Suprapubic skin (tissue), 4 donors: Measurements from ENCODE around the gene PPP1R36. TPM values are rescaled to one million over a fixed set of nuclear protein-coding genes. Genes with fewer than 3 reads are reported as not detected.
"Not testable (repeated sequence)": the region's sequence is repeated elsewhere in the genome, so short reads cannot be mapped to it uniquely, and the experiment has no call there.

ENCODE experiments used
- DNase-seq, 2 donors: peaks; one replicate each; pipeline ENCODE4 v3.0.0-alpha.2; 2019; ENCODE audit warnings: low spot score in 2 of 2
- H3K27ac ChIP-seq: fragments of 200-600 bp; sonication (generic); one replicate; pipeline ENCODE4 v1.5.1; 2019
- H3K27me3 ChIP-seq: fragments of 200-600 bp; sonication (generic); one replicate; pipeline ENCODE4 v1.5.1; 2019
- H3K36me3 ChIP-seq: fragments of 200-600 bp; sonication (generic); one replicate; pipeline ENCODE4 v1.5.1; 2019
- H3K4me1 ChIP-seq: fragments of 200-600 bp; sonication (generic); one replicate; pipeline ENCODE4 v1.5.1; 2019
- H3K4me3 ChIP-seq: fragments of 200-600 bp; sonication (generic); one replicate; pipeline ENCODE4 v1.5.1; 2019; ENCODE audit warnings: mild to moderate bottlenecking
- H3K9me3 ChIP-seq: fragments of 200-600 bp; sonication (generic); one replicate; pipeline ENCODE4 v1.5.1; 2019
- CTCF ChIP-seq, 2 donors: fragments of 200-600 bp in 1 of 2; fragments of 450-650 bp in 1 of 2; sonication (generic) in 1 of 2; IDR thresholded peaks; one replicate each; pipeline ENCODE4 v1.5.1; 2016 to 2019; ENCODE audit warnings: antibody characterized with exemption in 2 of 2, mild to moderate bottlenecking in 1 of 2, moderate library complexity in 1 of 2
- EP300 ChIP-seq: sonication (generic); formaldehyde crosslinking; IDR thresholded peaks from one replicate; pipeline ENCODE4 v1.6.1; 2017; ENCODE audit warnings: antibody characterized with exemption
- POLR2A ChIP-seq, 2 donors: fragments of 450-650 bp; IDR thresholded peaks; one replicate each; pipeline ENCODE4 v1.6.1; 2017; ENCODE audit warnings: antibody characterized with exemption in 2 of 2, mild to moderate bottlenecking in 2 of 2, moderate library complexity in 2 of 2
- POLR2AphosphoS5 ChIP-seq, 3 donors: sonication (generic); formaldehyde crosslinking; IDR thresholded peaks; one replicate each; pipeline ENCODE4 v1.6.1; 2017; ENCODE audit warnings: antibody characterized with exemption in 3 of 3
- WGBS: methylation state at CpG from one replicate; pipeline ENCODE4 v1.1.5; 2018; 5-methylcytosine and 5-hydroxymethylcytosine counted together
- total RNA-seq, 4 donors: library from RNA; depleted of rRNA; stranded (reverse); fragments of >200 nt; gene quantifications; one replicate each; pipeline ENCODE4 v1.1.0, GENCODE V29; 2016

The PPP1R36 gene
- total RNA-seq, 4 donors from 2014 or later, result 0.72 to 2.7 (median 1.5) TPM; not detected in 1

- TF ChIP-seq POLR2AphosphoS5 (IDR thresholded peaks at IDR 0.05) (no peak), CTCF (IDR thresholded peaks at IDR 0.05) (no peak)
- peaks cover 62% of the 10 kb centered on the region for H3K4me1 ChIP-seq
- no peaks in the 10 kb centered on the region for H3K27me3 ChIP-seq
- no peak for DNase-seq
- H3K36me3 ChIP-seq, result no peaks in the 10 kb centered on the region
- H3K27ac ChIP-seq, result peak overlapping the region; percentile 40
- WGBS, result 24% methylated on average over 1 of the region's 1 CpG
- H3K9me3 ChIP-seq, result no peaks in the 10 kb centered on the region
- H3K4me3 ChIP-seq, result no peak overlapping the region
Observed at GRCh38 chr14:64515053-64515452, 34.7 kb upstream of the PPP1R36 start.

- TF ChIP-seq CTCF (IDR thresholded peaks at IDR 0.05) (no peak), POLR2AphosphoS5 (IDR thresholded peaks at IDR 0.05) (no peak), POLR2A (IDR thresholded peaks at IDR 0.05) (no peak), EP300 (no peak)
- peaks cover 50% of the 10 kb centered on the region for H3K4me1 ChIP-seq
- WGBS, result 92% methylated on average over 1 of the region's 1 CpG
Observed at GRCh38 chr14:64516969-64517368, 32.8 kb upstream of the PPP1R36 start.

GRCh38 chr14:64517667-64518066, 32.1 kb upstream of the PPP1R36 start:
- DNase-seq, H3K4me3 ChIP-seq, H3K27ac ChIP-seq, H3K27me3 ChIP-seq, H3K9me3 ChIP-seq, H3K36me3 ChIP-seq: not testable (repeated sequence)
- WGBS, result 93% methylated on average over 6 of the region's 6 CpGs
- H3K4me1 ChIP-seq, result peaks cover 46% of the 10 kb centered on the region

More at GRCh38 chr14:64516969-64517368, 32.8 kb upstream of the PPP1R36 start:
- peaks cover 3% of the 10 kb centered on the region for H3K36me3 ChIP-seq
- no peak overlapping the region for H3K27ac ChIP-seq
- H3K9me3 ChIP-seq, result no peaks in the 10 kb centered on the region
- H3K27me3 ChIP-seq, result no peaks in the 10 kb centered on the region
- DNase-seq, result no peak
- no peak overlapping the region for H3K4me3 ChIP-seq

- no peak for TF ChIP-seq POLR2AphosphoS5 (IDR thresholded peaks at IDR 0.05)
- no peak for TF ChIP-seq CTCF (IDR thresholded peaks at IDR 0.05)
- TF ChIP-seq EP300, result no peak
- no peak for TF ChIP-seq POLR2A (IDR thresholded peaks at IDR 0.05)
- Histone ChIP-seq H3K27me3 (no peaks in the 10 kb centered on the region), H3K36me3 (peaks cover 12% of the 10 kb centered on the region), H3K4me1 (peaks cover 40% of the 10 kb centered on the region), H3K4me3 (no peak overlapping the region), H3K27ac (no peak overlapping the region), H3K9me3 (no peaks in the 10 kb centered on the region)
- no peak for DNase-seq
- 84% methylated on average over 4 of the region's 4 CpGs for WGBS
Observed at GRCh38 chr14:64518229-64518628, 31.5 kb upstream of the PPP1R36 start.

GRCh38 chr14:64520699-64521098, 29.1 kb upstream of the PPP1R36 start:
- Histone ChIP-seq H3K4me3 (no peak overlapping the region), H3K4me1 (peaks cover 16% of the 10 kb centered on the region)
- WGBS, result 91% methylated on average over 4 of the region's 4 CpGs

GRCh38 chr14:64522591-64523355, 27.0 kb upstream of the PPP1R36 start:
- TF ChIP-seq POLR2A (IDR thresholded peaks at IDR 0.05) (no peak), CTCF (IDR thresholded peaks at IDR 0.05) (no peak), POLR2AphosphoS5 (IDR thresholded peaks at IDR 0.05) (no peak), EP300 (no peak)
- Histone ChIP-seq H3K4me1 (peaks cover 14% of the 10 kb centered on the region), H3K9me3 (no peaks in the 10 kb centered on the region), H3K27me3 (no peaks in the 10 kb centered on the region), H3K27ac (no peak overlapping the region), H3K36me3 (peaks cover 15% of the 10 kb centered on the region), H3K4me3 (no peak overlapping the region)
- no peak for DNase-seq
- 83% methylated on average over 9 of the region's 9 CpGs for WGBS

More at GRCh38 chr14:64520699-64521098, 29.1 kb upstream of the PPP1R36 start:
- no peak for TF ChIP-seq EP300
- no peak overlapping the region for H3K27ac ChIP-seq
- H3K36me3 ChIP-seq, result peaks cover 12% of the 10 kb centered on the region
- no peaks in the 10 kb centered on the region for H3K9me3 ChIP-seq
- no peak for DNase-seq
- H3K27me3 ChIP-seq, result no peaks in the 10 kb centered on the region
